GM18505 (cell line): ENCODE measurements around the gene RPL37.
"Not testable (repeated sequence)": the region's sequence is repeated elsewhere in the genome, so short reads cannot be mapped to it uniquely, and the experiment has no call there.

Experiments used
- ATAC-seq: cut with Tn5 transposase; IDR thresholded peaks from one replicate; pipeline ENCODE4 v1.9.1; 2021; ENCODE audit not compliant: unreplicated experiment
- POLR2A ChIP-seq: IDR thresholded peaks from 4 replicates; pipeline ENCODE4 v1.6.1; 2011; ENCODE audit warnings: borderline replicate concordance; ENCODE audit not compliant: insufficient read depth, insufficient read length; ENCODE audit errors: extremely low read depth

Gene RPL37

GRCh38 chr5:40828690-40829661 is 6.0 kb downstream of the RPL37 start:
- ATAC-seq, result no peak
- peak; percentile 55 for TF ChIP-seq POLR2A

GRCh38 chr5:40828021-40828631 is 6.9 kb downstream of the RPL37 start:
- ATAC-seq, result no peak
- peak; percentile 33 for TF ChIP-seq POLR2A

- peak; percentile 44 for TF ChIP-seq POLR2A
- ATAC-seq, result no peak
These were observed 7.6 kb downstream of the RPL37 start for GRCh38 chr5:40827188-40827977.

GRCh38 chr5:40826489-40827187 is 8.4 kb downstream of the RPL37 start:
- TF ChIP-seq POLR2A, result peak; percentile 24
- no peak for ATAC-seq

GRCh38 chr5:40825461-40826043 is 9.5 kb downstream of the RPL37 start:
- ATAC-seq, result not testable (repeated sequence)

- TF ChIP-seq POLR2A, result no peak
- no peak for ATAC-seq
These were observed 11.6 kb downstream of the RPL37 start for GRCh38 chr5:40823459-40823858.

GRCh38 chr5:40813698-40814281 is 21.2 kb downstream of the RPL37 start:
- no peak for TF ChIP-seq POLR2A
- ATAC-seq, result no peak

- no peak for TF ChIP-seq POLR2A
These were observed 22.9 kb downstream of the RPL37 start for GRCh38 chr5:40812125-40812524.

GRCh38 chr5:40801771-40802562 is 33.1 kb downstream of the RPL37 start:
- ATAC-seq, result no peak
- TF ChIP-seq POLR2A, result no peak

More at GRCh38 chr5:40812125-40812524, 22.9 kb downstream of the RPL37 start:
- ATAC-seq, result no peak

GRCh38 chr5:40799258-40799657 is 35.8 kb downstream of the RPL37 start:
- ATAC-seq, result no peak
- TF ChIP-seq POLR2A, result no peak

- ATAC-seq, result no peak
- TF ChIP-seq POLR2A, result no peak
These were observed 36.2 kb downstream of the RPL37 start for GRCh38 chr5:40798801-40799210.
